Left lung (tissue), 10 donors: ENCODE data around the gene KRTAP29-1. TPM values are rescaled to one million over a fixed set of nuclear protein-coding genes. Genes with fewer than 3 reads are reported as not detected.

Source experiments
- ATAC-seq: fragments of 200-7000 bp; cut with Tn5 transposase; one replicate; pipeline ENCODE4 v1.9.1; 2020; ENCODE audit warnings: moderate library complexity
- DNase-seq, 4 donors: peaks; one replicate each; pipeline ENCODE4 v3.0.0-alpha.2; 2013 to 2020
- H3K27ac ChIP-seq, 2 donors: fragments of 200-600 bp; sonication (generic) in 1 of 2; one replicate each; pipeline versions ENCODE4 v1.5.0 to v1.8.0; 2020 to 2021
- H3K27me3 ChIP-seq, 2 donors: fragments of 200-600 bp; sonication (generic) in 1 of 2; one replicate each; pipeline versions ENCODE4 v1.5.0 to v1.8.0; 2020 to 2021
- H3K36me3 ChIP-seq, 2 donors: fragments of 200-600 bp; sonication (generic) in 1 of 2; one replicate each; pipeline versions ENCODE4 v1.5.0 to v1.8.0; 2020 to 2021
- H3K4me1 ChIP-seq, 2 donors: fragments of 200-600 bp; one replicate each; pipeline ENCODE4 v1.8.0; 2021
- H3K4me3 ChIP-seq, 2 donors: fragments of 200-600 bp; sonication (generic) in 1 of 2; one replicate each; pipeline versions ENCODE4 v1.5.0 to v1.8.0; 2020 to 2021; ENCODE audit warnings: mild to moderate bottlenecking in 1 of 2
- H3K9me3 ChIP-seq, 2 donors: fragments of 200-600 bp; sonication (generic) in 1 of 2; one replicate each; pipeline versions ENCODE4 v1.5.0 to v1.8.0; 2020 to 2021
- intact Hi-C, 2 donors: fragments of 100-400 bp; cut with DNase I; formaldehyde crosslinking; loops; one replicate each; pipeline versions ENCODE4 v1.11.2 to v1.14.2; 2022
- polyA plus RNA-seq, 6 donors: library from polyadenylated mRNA; unstranded; fragments of 120-200 nt; gene quantifications; one replicate each; pipeline ENCODE4 v1.2.1, GENCODE V29; 2013; ENCODE audit not compliant: insufficient read length in 6 of 6
- total RNA-seq, 2 donors: library from RNA; stranded (reverse); fragmentation: NEBNext Ultra II Directional; extraction: Animal tissue kit (Norgen Biotek cat#: 25700); gene quantifications; one replicate each; pipeline ENCODE4 v1.2.1, GENCODE V29; 2021
- TF ChIP-seq, protein P1 (sequence below), 2 donors: fragments of 200-600 bp; sonication (generic) in 1 of 2; IDR thresholded peaks; one replicate each; pipeline versions ENCODE4 v1.5.0 to v1.8.0; 2021; ENCODE audit warnings: antibody characterized with exemption in 2 of 2
- donor health status: DM: no; HTN: yes; CAD: no.
- donor health status: DM: no; HTN: no; CAD: no.

Gene KRTAP29-1
- total and polyA plus RNA-seq, 8 donors, result not detected

DNA sequence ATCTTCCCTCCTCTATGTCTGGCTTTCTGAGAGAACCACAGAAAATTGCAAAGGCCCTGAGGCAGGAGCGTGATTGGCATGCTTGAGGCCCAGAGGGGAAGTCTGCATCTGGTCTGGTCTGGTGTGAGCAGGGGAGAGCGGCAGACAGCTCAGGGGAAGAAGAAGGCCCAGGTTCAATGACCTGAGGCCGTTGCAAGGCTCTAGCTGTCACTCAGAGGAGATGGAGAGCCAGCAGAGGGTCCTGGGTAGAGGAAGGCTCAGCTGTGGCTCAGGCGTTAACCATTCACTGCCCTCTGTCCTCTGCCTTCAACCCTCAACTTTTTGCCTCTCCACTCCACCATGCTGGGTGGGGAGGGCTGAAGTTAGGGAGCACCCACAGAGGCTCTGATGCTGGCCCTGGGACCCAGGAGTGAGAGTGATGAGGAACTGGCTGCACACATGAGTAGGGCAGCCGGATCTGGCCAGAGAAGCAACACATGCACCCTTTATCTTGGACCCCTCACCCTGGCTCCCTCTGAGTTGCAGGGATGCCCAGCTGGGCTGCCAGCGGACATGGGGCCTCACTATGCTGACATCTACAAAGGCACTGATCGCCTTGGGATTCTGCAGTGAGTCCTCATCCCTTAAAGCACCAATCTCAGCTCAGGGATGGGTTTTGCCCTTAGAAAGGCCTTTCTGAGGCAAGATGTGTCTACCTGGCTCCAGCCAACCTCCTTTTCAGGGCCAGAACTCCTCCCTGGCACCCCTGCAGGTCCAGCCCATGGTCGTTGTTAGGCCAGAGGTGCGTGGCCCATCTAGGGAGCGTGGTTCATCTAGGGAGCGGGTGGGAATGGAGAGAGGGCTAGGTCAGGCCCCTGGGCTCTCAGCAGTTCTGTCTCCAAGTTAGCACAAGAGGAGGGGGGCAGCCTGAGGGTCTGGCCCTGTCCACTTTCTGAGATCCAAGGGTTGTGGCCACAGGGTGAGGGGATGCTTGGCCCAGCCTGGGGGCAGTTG is 20.5 kb upstream of the KRTAP29-1 start:
- no peaks in the 10 kb centered on the region for H3K36me3 ChIP-seq
- no peaks in the 10 kb centered on the region for H3K4me1 ChIP-seq
- no peaks in the 10 kb centered on the region for H3K27me3 ChIP-seq
- H3K27ac ChIP-seq, result no peak overlapping the region
- TF ChIP-seq, protein P1, sequence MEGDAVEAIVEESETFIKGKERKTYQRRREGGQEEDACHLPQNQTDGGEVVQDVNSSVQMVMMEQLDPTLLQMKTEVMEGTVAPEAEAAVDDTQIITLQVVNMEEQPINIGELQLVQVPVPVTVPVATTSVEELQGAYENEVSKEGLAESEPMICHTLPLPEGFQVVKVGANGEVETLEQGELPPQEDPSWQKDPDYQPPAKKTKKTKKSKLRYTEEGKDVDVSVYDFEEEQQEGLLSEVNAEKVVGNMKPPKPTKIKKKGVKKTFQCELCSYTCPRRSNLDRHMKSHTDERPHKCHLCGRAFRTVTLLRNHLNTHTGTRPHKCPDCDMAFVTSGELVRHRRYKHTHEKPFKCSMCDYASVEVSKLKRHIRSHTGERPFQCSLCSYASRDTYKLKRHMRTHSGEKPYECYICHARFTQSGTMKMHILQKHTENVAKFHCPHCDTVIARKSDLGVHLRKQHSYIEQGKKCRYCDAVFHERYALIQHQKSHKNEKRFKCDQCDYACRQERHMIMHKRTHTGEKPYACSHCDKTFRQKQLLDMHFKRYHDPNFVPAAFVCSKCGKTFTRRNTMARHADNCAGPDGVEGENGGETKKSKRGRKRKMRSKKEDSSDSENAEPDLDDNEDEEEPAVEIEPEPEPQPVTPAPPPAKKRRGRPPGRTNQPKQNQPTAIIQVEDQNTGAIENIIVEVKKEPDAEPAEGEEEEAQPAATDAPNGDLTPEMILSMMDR (IDR thresholded peaks at IDR 0.05), result no peak
- DNase-seq, result no peak
- intact Hi-C loops, result no loop called here
- peaks cover 0 to 13% of the 10 kb centered on the region in 2 donors for H3K9me3 ChIP-seq
- ATAC-seq, result no peak
- H3K4me3 ChIP-seq, result no peak overlapping the region

DNA sequence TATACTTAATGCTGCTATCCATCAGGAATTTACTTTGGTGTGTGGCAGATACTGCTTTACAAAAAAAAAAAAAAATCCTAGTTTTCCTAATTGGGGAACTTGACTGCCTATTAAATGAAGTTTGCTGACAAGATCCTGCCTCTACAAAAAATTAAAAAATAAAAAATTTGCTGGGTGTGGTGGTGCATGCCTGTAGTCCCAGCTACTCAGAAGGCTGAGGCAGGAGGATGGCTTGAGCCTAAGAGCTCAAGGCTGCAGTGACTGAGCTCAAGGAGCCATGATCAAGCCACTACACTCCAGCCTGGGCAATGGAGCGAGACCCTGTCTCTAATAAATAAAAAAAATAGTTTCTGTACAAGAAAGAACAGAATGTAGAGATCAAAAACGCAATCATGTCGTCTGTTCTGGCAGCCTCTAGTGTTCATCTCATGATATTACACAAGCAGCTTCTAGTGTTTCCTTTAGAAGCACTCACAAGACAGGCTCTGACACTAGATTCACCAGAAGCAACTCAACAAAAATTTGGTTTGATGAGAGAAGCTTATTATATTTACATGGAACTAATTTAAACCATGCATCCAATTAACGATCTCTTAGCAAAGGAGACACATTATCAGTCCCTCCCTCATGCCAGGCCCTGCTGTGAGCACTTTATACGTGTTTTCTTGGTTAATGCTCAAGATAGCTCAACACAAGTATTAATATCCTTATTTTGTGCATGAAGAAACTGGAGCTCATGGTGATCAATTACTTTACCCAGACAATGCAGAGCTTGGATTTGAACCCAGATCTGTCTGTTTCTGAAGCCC is 19.6 kb upstream of the KRTAP29-1 start:
- TF ChIP-seq, protein P1 (IDR thresholded peaks at IDR 0.05), result peak; percentile 54 to 85
- Histone ChIP-seq H3K27me3 (no peaks in the 10 kb centered on the region), H3K27ac (no peak overlapping the region), H3K4me1 (no peaks in the 10 kb centered on the region), H3K9me3 (peaks cover 0 to 13% of the 10 kb centered on the region in 2 donors), H3K4me3 (no peak overlapping the region), H3K36me3 (no peaks in the 10 kb centered on the region)
- ATAC-seq (peak; percentile 87), DNase-seq (peak in 2 of 4 donors; percentile 17 to 30)
- intact Hi-C loops, result no loop called here

DNA sequence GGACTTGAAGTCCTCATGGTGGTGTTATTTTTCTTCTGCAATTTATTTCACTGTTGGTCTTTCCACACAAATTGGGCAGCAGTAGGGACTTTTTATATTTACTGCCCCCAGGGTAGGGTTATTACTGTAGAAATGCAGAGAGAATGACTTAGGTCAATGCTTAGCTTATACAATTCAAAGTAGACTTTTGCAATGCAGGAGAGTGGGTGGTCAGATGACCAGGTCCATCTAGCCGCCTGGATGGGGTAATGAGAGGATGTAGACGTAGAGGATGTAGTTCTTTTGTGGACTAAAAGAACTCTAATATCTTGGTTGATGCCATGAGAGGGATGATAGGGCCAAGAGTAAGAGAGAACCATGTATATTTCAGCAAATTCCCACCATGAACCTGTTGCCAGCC is 15.6 kb upstream of the KRTAP29-1 start:
- H3K4me3 ChIP-seq, result no peak overlapping the region
- H3K36me3 ChIP-seq, result no peaks in the 10 kb centered on the region
- H3K27ac ChIP-seq, result no peak overlapping the region
- ATAC-seq (no peak), DNase-seq (no peak)
- no peaks in the 10 kb centered on the region for H3K27me3 ChIP-seq
- TF ChIP-seq, protein P1 (IDR thresholded peaks at IDR 0.05), result no peak
- no peaks in the 10 kb centered on the region for H3K4me1 ChIP-seq
- intact Hi-C loops, result no loop called here
- peaks cover 0 to 13% of the 10 kb centered on the region in 2 donors for H3K9me3 ChIP-seq

DNA sequence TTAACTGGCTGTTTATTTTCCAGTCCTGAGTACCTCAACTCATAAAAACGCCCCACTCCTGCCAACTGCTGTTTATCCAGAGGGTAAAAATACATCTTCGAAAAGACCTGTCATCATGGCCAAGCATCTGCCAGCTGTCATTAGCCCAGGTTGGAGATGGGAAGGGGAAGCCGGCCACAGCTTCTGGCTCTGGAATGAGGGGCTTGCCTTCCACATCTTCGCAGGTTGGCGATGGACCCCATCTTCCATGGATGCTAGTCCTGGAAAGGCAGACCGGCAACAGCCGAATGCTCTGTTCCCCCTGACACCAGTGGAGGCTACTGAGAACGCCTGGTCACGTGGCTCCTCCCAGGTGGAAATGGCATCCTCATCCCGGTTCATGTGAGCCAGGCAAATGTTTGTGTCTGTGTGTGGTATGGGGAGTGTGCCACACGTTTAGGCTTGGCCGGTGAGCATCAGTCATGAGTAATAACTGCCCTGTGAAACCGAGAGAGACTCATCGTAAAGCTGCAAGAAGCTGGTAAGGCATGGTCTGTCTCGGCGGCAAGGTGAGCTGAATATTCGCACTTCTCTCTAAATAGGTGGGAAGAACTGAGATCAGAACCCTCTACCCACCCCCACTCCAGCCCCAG is 13.3 kb upstream of the KRTAP29-1 start:
- Histone ChIP-seq H3K27me3 (peaks cover 0 to 5% of the 10 kb centered on the region in 2 donors), H3K9me3 (peaks cover 0 to 13% of the 10 kb centered on the region in 2 donors), H3K36me3 (no peaks in the 10 kb centered on the region), H3K4me1 (no peaks in the 10 kb centered on the region), H3K27ac (no peak overlapping the region), H3K4me3 (no peak overlapping the region)
- DNase-seq (no peak), ATAC-seq (no peak)
- TF ChIP-seq, protein P1 (IDR thresholded peaks at IDR 0.05), result no peak
- intact Hi-C loops, result no loop called here
